Activated T-helper 1 cell treated with Interleukin-2 at 50 U/mL for 16 hours (primary cell): Measurements from ENCODE around the gene RPL9.
"Not testable (repeated sequence)": the region's sequence is repeated elsewhere in the genome, so short reads cannot be mapped to it uniquely, and the experiment has no call there.

Experiments
- DNase-seq: peaks from one replicate; pipeline ENCODE4 v3.0.0-alpha.2; 2020; ENCODE audit warnings: low read depth

The RPL9 gene

DNA sequence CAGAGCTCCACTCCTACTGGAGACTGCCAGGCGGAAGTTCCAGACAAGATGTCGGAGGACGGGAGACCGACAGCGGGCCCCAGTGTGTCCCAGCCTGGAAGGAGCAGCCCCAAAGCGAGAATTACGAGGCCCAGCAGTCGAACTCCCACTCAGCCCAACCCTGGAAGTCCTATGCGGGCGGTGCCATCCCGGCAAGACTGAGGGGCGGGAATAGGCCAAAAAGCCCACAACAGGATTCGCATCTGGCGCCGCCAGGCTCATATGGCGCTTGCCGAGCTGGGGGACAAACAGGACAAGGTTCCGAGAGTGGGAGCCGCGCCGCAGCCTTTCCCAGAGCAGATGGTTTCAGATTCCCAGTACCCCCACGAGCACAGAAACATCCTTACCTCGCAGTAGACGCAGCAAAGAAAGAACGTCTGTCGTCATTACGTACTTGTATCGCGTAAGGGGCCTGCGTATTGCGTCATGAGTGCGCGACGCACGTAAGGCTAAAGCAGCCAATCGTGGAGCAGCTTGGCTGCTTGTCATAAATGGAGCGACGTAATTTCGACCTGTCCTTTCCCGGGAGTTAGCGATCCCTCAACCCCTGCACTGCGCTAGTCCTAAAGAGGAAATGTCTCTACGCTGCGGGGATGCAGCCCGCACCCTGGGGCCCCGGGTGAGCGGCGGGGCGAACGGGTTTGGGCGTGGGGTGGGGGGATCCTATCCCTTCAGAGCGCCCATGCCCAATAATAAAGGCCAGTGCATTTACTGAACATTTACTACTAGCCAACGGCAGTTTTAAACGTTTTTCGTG, at the start of gene RPL9, which contains the start of gene LIAS:
TSS of gene RPL9 (minus strand) at position 418 of the 796 bp plus-strand sequence. CDS start 483 bp downstream, outside the sequence.
TSS of gene LIAS (plus strand) at position 552 of the 796 bp plus-strand sequence. CDS start at position 614, 62 bp downstream.
- DNase-seq, result peak; percentile 88

DNA sequence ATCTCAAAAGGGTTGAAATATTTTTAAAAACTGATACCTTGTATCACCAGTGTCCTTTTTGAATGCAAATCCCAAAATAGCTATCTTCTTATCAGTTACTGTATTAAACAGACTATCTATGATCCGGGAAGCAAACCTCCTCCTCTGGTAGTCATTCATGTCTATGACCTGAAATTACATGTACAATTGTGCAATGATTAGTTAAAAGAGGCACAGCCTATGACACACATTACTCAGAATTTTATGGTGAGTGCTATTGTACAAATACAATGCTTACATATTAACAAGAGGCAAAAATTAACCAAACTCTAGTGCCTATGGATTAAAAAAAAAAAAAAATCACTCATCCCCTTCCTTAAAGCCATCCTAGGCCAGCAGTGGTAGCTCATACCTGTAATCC, 46.9 kb upstream of the RPL9 start:
- no peak for DNase-seq

DNA sequence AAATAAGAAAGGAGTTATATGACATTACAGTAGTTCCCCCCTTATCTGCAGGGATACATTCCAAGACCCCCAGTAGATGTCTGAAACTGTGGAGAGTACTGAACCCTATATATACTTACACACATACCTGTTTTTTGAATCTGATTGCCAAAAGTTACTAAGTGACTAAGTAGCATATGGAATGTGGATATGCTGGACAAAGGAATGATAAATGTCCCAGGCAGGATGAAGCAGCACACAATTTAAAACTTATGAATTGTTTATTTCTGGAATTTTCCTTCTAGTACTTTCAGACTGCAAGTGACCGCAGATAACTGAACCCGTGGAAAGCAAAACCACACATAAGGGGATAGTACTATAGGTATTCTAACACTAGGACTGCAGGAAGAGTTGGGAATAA, 45.8 kb upstream of the RPL9 start:
- DNase-seq, result no peak

DNA sequence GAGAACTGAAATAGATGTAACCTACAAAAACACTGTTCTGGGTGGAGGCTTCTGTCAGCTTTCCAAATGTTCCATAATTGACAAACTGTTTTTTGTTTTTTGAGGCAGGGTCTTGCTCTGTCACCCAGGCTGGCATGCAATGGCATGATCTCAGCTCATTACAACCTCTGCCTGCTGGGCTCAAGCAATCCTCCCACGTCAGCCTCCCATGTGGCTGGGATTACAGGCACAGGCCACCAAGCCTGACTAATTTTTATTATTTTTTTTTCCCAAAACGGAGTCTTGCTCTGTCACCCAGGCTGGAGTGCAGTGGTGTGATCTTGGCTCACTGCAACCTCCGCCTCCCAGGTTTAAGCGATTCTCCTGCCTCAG, 43.9 kb upstream of the RPL9 start:
- DNase-seq, result not testable (repeated sequence)

DNA sequence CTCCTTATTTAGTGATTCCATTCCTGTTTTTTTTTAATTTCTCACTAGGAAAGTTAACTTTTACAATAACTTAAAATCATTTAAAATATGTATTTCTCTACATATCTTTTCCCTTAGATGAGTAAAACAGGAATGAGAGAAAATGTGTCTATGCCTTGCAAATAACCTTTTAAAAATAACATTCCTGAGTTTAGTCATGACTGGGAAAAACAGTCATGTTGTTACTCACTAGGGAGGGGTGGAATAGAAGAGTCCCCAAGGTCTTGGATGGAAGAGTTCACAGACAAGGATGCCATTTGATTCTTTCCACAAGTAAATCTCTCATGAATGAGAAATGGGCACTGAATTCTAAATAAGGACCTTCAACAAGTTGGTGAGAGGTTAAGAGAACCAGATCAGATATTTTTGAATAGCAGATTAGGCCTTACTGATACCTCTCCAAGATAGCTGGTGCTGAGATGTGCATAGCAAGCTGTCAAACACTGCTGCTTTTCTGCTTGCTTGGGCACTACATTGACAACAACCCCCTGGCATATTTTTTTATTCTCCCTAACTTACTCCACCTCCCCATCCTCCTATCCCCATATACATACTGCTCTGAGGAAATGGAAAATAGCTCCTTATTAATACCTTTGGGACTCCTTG, 43.4 kb upstream of the RPL9 start:
- no peak for DNase-seq

DNA sequence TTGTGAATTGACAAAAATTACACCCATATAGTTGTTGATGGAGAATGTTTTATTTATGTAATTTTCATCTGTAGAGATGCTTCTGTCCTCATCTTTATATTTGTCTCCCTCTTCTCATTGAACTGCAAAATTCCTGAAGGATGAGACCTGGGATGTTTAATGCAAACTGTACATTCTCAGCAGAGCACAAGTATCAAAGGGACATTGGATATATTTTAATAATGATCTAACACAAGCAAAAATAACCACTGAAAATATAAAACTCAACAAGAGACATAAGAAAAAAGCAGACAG, 40.0 kb upstream of the RPL9 start:
- no peak for DNase-seq

DNA sequence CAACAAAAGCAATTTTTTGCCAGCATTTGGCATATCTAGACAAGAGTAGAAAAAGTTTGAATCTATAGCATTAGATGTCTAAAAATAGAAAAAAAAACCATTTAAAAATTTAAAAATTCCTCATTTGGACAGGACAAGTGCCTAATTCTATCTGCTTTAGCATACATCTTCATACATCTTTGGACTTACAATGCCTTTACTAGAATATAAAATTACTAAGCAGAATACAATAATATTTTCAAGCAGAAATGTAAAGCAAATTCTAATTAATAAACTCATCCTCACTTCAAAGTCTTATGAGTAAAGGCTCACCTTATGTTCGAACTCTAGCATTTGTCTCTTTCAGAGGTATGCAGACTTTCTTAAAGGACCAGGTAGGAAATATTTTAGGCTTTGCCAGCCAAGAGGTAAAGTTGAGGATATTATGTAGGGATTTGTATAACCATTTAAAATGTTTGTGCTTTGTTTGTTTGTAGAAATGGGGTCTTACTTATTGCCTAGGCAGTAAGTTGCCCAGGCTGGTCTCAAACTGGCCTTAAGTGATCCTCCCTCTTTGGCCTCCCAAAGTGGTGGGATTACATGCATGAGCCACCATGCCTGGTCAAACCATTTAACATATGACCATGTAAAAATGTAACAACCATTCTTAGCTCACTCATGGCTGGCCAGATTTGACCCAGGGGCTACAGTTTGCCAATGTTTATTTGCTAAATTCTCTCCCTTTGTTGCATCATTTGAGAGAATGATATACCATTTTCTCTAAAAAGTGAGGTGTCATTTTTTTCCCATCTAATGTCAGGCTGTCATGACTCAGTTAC, 39.4 kb upstream of the RPL9 start:
- DNase-seq, result no peak

DNA sequence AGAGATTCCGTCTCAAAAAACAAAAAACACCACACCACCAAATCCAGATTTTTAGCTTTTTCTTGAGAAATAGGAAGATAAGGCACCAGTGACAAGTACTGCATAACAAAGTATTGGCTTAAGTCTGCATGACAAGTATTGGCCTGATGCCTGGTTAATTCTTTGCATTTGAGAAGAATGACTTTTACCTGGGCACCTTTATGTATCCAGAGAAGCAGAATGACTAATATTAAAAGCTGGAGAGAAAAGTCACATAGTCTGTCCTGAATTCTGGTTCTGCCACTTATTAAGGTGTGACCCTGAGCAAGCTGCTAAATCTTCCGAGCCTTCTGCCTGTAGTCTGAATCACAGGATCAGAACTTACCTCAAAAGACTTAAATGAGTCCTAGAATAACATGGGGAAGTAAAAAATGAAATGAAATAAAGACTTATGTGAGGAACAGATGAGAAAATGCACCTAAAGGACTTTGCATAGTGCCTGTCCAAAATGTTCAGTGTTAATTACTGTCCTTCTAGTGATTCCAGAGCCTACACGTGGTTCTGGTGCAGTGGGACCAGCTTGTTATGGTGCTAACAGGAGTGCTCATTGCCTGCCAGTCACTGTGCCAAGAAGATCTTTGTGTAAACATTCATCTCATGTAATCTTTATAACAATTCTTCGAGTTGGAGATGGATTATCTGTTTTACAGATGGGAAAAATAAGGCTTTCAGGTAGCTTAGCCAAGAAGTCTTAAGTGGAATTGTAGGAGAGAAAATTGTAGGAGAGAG, 36.9 kb upstream of the RPL9 start:
- no peak for DNase-seq

DNA sequence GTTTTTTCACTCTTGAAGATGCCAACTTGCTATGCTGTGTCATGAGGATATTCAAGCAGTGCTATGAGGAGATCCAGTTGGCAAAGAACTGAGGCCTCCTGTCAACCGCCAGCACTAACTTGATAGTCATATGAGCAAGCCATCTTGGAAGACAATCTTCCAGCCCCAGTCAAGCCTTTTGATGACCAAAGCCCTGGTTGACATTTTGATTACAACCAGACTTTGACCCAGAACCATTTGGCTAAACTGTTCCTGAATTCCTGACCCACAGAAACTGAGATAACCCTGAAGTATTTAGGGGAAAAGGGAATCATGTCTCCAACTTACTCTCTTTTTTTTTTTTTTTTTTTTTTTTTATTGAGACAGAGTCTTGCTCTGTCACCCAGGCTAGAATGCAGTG, 35.6 kb upstream of the RPL9 start:
- DNase-seq, result no peak

DNA sequence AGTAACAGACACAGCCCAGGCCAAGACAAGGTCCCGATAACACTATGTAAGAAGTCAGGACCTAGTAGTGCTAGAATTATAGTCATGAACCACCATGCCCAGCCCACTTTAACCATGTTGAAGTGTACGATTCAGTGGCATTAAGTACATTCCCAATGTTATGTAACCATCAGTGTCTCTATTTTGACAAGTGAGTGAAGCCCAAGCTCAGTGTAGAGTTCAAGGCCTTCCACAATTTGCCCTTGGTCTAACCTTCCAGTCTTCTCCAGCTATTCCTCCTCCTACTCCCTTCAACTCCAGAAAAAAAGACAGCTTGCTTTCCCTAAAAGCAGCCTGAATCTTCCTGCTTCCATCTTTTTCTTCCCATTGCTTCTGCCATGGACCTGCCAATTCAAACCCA, 31.6 kb upstream of the RPL9 start:
- no peak for DNase-seq

DNA sequence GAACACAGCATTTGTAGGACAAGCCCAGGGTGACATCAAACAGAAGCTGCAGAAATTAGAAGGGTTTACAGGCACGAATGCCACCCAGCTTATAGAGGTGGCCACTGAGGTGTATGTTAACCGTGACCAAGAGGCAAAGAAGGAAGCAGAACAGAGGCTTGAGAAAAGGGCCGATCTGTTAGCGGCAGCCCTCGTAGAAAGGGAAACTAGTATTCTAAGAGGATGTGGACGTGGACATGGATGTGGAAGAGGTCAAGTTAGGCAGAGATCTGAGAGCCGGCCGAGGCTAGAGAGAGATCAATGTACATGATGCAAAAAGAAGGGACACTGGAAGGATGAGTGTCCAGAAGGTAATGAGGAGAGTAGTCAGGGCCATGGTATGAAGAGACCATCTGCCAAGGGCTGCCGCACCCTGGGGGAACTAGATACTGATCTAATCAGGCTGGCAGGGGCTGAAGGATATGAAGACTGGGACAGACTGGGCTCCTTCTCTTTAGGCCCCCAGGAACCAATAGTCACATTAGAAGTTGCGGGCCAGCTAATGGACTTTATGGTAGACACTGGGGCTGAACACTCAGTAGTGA, 27.6 kb upstream of the RPL9 start:
- DNase-seq, result no peak

DNA sequence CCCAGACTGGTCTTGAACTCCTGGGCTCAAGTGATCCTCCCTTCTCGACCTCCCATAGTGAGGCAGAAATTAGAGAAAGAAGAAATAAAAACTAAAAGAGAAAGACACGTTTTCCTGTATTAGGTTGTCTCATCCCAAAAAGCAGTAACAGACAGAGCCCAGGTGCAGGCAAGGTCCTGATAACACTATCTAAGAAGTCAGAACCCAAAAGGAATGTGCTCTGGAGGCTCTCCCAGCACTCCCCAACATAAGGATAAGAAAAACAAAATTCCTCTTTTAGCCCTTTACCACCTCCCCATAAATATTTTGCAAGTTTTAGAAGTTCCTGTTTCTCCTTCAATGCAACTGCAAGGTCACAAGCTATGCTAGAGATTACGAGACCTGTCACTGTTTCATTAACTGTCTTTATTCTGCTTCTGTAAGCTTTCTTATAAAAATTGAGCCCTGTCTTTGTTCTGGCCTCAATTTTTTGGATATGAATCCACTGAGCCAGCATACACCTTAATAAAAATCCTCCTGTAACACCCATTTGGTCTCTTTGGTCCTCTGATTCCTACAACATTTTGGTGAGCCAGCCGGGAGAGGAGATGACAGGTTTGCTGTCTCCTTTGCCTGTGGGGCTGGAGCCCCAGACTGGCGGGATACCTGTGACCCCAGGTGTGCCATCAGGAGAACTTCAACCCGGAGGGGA, 26.0 kb upstream of the RPL9 start:
- DNase-seq, result no peak

DNA sequence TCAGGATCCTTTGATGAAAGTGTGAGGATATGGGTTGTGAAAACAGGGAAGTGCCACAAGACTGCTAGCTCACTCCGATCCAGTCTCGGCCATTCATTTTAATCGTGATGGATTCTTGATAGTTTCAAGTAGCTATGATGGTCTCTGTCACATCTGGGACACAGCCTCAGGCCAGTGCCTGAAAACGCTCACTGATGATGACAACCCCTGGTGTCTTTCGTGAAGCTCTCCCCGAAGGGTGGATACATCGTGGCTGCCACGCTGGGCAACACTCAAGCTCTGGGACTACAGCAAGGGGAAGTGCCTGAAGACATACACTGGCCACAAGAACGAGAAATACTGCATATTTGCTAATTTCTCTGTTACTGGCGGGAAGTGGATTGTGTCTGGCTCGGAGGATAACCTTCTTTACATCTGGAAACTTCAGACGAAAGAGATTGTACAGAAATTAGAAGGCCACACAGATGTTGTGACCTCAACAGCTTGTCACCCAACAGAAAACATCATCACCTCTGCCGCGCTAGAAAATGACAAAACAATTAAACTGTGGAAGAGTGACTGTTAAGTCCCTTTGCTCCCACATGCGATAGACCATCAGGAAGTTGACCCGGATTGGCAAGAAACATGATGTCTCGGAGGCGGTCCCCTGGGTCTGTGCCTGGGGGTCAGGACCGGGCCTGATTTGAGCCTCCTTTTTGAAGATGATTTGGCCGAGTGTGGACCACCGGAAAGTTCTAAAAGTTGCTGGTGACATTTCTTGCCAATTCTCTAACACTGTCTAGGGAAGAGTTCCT, 22.4 kb upstream of the RPL9 start:
- DNase-seq, result no peak

DNA sequence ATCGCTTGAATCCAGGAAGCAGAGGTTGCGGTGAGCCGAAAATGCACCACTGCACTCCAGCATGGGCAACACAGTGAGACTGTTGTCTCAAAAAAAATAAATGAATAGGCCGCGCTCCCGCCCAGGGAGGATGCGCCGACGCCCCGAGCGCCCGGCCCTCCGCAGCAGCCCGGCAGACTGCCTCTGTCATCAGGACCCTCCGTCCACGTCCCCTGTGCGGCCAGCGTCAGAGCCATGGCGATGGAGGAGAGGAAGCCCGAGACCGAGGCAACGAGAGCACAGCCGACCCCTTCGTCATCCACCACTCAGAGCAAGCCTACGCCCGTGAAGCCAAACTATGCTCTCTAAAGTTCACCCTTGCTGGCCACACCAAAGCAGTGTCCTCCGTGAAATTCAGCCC, 21.5 kb upstream of the RPL9 start:
- no peak for DNase-seq

DNA sequence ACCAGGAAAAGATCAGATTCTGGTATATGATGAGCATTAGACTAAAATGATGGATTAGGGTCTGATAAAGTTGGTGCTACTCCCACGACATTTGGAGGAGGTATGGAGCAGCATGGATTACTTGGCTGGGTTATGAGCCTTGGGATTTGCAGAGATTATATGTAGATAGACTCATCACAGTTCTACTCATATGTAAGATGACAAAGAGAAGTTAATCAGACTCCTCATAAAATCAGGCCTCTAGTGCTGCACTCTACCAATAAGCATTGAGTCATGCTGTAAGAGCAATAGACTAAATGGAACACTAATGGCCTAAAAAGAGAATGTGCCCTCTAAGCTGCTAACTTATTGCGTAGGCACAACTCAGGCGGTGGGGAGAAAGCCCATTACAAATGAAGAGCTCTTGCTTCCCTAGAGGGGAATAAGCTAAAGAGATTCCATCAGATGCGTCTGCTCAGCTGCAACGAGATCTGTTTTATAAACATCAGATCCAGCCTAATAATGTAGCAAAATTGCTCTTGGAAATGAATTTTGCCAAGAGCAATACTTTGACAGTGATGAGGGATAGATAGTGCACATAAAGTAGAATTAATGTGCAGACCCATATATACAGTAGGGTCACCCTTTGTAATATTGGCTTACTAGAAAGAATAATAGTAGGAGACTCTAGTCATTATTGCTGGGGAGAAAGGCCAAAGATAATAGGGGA, 17.6 kb upstream of the RPL9 start:
- DNase-seq, result no peak

DNA sequence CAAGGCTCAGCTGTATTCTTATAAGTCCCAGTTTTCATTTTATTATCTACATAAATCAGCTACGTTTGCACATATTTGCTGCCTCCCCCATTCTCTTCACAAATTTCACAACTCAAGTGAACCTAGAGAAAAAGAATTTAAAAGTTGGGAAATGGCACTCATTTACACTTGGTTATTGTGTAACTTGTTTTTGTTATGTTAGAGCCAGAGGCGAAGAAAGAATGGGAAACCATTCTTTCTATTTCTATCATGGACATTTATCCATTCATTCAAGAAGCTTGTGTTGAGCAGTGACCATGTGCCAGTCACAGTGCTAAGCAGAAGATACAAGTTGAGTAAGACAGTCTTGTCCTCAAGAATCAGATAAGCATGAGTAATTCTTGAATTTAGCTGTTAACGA, 13.7 kb upstream of the RPL9 start:
- DNase-seq, result no peak

DNA sequence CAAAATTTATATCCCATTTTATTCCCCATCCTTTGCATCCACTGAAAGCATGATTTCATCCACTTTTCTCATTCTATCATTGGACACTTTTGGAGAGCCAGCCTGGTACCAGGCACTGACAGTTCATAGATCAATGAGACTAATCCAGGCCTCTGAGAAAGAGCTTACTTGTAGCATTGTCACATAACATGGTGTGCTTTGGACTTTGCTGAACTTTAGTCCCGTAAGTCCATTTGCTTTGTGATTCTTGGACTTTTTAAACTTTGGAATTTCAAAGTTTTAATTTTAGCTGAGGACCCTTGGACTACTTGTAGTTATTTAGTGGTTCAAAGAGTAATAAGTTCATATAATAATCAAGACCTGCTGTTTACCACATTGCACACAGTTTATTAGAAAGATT, 11.7 kb upstream of the RPL9 start:
- DNase-seq, result no peak

DNA sequence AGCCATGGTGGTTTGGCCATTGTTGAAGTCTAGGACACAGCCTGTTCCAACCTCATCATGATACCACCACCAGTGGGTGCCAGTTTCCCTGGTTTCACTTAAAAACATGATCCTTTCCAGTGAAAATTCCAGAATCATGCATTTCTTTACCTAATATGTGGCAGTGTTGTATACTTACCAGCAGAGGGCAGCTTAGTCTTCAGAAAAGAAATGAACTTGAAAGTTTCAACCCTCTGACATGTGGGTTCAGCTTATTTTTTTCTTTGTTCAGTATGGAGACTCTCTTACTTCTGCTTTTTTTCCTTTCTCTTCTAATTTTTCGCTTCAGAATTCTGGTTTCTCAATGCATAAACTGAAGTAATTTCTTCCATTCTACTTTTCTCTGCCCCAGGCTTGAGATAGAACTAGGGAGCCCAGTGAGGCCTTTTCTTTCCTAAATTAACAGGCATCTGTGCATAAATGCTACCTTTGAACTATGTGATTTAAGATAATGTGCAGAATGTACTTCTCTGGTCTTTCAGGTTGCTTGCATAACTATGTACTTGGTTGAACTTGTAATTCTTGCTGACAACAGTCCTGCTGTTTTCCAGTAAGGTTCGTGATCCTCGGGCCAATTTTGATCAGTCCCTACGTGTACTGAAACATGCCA, 10.8 kb upstream of the RPL9 start:
- no peak for DNase-seq

DNA sequence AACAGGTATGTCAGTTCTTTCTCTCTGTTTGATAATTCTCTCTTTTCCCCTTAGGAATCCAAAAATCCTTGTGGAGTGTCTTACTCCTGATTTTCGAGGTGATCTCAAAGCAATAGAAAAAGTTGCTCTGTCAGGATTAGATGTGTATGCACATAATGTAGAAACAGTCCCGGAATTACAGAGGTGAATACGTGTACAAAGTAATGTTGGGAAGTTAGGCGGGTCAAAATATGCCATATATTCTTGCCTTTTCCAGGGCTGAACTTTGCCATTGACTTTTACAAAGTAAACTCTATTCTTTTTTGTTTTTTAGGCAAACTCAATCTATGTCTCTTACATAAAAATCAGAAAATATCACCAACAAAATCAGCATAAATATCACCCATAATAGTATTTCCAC, 8.7 kb upstream of the RPL9 start:
- no peak for DNase-seq
